Lower lobe of right lung (tissue), 2 donors: ENCODE results near the gene GPR39. TPM values are rescaled to one million over a fixed set of nuclear protein-coding genes. Genes with fewer than 3 reads are reported as not detected.
A peak's percentile ranks its signal among the peaks of the same experiment; 100 is the strongest.

ENCODE experiments used
- ATAC-seq, 2 donors: fragments of 200-7000 bp; cut with Tn5 transposase; one replicate each; pipeline ENCODE4 v1.9.1; 2020 to 2022; ENCODE audit warnings: mild to moderate bottlenecking in 2 of 2, moderate library complexity in 2 of 2
- DNase-seq: peaks from one replicate; pipeline ENCODE4 v3.0.0-alpha.2; 2020
- H3K27ac ChIP-seq: fragments of 200-600 bp; one replicate; pipeline ENCODE4 v1.8.0; 2022
- H3K27me3 ChIP-seq: fragments of 200-600 bp; one replicate; pipeline ENCODE4 v1.8.0; 2022; ENCODE audit warnings: low read depth
- H3K36me3 ChIP-seq: fragments of 200-600 bp; one replicate; pipeline ENCODE4 v1.8.0; 2022; ENCODE audit warnings: mild to moderate bottlenecking
- H3K4me1 ChIP-seq: fragments of 200-600 bp; one replicate; pipeline ENCODE4 v1.8.0; 2022
- H3K4me3 ChIP-seq: fragments of 200-600 bp; one replicate; pipeline ENCODE4 v1.8.0; 2022; ENCODE audit warnings: mild to moderate bottlenecking
- H3K9me3 ChIP-seq: fragments of 200-600 bp; one replicate; pipeline ENCODE4 v1.8.0; 2022
- intact Hi-C: fragments of 100-400 bp; cut with DNase I; formaldehyde crosslinking; loops from one replicate; pipeline ENCODE4 v1.11.0; 2022
- total RNA-seq: library from RNA; stranded (reverse); fragmentation: NEBNext Ultra II Directional; extraction: Animal tissue kit (Norgen Biotek cat#: 25700); gene quantifications from one replicate; pipeline ENCODE4 v1.2.1, GENCODE V29; 2021
- TF ChIP-seq, protein P1 (sequence below): fragments of 200-600 bp; IDR thresholded peaks from one replicate; pipeline ENCODE4 v1.8.0; 2022; ENCODE audit warnings: antibody characterized with exemption, mild to moderate bottlenecking
- donor health status: DM: no; HTN: yes; CAD: no; lungs with severe emphysema.

The GPR39 gene
- total RNA-seq, 1 donor from 2014 or later: 11.2 TPM

DNA sequence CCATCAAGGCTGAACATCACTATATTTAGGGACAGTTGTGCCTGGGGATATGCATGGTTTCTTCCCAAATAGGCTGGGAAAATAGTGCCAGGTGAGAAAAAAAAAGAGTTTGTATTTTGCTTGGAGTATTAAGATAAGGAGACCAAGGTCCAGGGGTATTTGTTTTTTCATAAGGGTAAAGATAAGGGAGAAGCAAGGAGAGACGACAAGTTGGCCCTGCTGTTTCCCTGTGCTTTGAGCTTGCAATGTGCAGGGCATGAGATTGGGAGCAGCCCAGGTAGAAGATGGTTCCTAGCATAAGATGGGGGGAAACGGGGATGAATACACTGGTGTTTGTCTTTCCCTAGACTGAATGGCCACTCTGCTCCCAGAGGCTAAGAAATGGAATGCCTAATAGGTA lies 8.8 kb upstream of the GPR39 start:
- Histone ChIP-seq H3K4me1 (no peaks in the 10 kb centered on the region), H3K4me3 (no peak overlapping the region), H3K27me3 (no peaks in the 10 kb centered on the region), H3K27ac (no peak overlapping the region), H3K9me3 (no peaks in the 10 kb centered on the region), H3K36me3 (no peaks in the 10 kb centered on the region)
- DNase-seq (no peak), ATAC-seq (no peak)
- intact Hi-C loops: no loop called here
- TF ChIP-seq, protein P1, sequence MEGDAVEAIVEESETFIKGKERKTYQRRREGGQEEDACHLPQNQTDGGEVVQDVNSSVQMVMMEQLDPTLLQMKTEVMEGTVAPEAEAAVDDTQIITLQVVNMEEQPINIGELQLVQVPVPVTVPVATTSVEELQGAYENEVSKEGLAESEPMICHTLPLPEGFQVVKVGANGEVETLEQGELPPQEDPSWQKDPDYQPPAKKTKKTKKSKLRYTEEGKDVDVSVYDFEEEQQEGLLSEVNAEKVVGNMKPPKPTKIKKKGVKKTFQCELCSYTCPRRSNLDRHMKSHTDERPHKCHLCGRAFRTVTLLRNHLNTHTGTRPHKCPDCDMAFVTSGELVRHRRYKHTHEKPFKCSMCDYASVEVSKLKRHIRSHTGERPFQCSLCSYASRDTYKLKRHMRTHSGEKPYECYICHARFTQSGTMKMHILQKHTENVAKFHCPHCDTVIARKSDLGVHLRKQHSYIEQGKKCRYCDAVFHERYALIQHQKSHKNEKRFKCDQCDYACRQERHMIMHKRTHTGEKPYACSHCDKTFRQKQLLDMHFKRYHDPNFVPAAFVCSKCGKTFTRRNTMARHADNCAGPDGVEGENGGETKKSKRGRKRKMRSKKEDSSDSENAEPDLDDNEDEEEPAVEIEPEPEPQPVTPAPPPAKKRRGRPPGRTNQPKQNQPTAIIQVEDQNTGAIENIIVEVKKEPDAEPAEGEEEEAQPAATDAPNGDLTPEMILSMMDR: no peak

DNA sequence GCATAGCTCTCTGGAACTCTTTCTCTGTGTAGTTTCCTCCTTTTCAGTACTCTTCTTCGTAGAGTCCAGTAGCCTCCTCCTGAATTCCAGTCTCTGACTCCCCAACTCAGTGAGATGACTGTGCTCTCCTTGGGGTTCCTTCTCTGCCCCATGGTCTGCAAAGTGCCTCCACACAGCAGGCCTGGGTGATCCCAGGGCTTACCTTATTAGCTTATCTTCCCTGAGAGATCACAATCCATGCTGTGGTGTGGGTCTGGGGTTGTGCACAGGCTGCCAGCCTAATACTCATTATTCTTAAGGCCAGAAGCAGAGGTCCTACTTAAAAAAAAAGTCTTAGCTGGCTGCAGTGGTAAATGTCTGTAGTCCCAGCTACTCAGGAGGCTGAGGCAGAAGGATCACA lies 4.6 kb upstream of the GPR39 start:
- Histone ChIP-seq H3K27me3 (peaks cover 6% of the 10 kb centered on the region), H3K36me3 (no peaks in the 10 kb centered on the region), H3K9me3 (no peaks in the 10 kb centered on the region), H3K4me1 (peaks cover 18% of the 10 kb centered on the region), H3K4me3 (no peak overlapping the region), H3K27ac (no peak overlapping the region)
- ATAC-seq (no peak), DNase-seq (no peak)
- intact Hi-C loops: no loop called here
- TF ChIP-seq, protein P1: no peak

DNA sequence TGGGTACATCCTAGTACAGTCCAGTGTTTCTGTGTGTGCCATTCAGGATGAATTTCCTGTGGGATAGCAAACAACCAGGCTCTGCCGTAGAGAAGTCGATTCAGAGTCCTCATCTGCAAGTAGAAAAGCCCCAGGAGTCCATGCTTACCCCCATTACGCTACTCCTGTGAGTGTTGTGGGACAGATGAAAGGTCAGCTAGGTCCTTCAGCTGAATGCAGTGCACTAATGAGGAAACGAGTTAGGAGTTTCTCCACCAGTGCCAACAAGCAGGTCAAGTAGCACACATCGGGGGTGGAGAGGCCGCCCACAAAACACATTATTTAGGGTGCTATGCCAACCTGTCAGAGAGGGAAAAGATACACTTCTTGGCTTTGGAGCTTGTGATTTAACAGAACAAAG lies 2.5 kb upstream of the GPR39 start:
- Histone ChIP-seq H3K27me3 (peaks cover 6% of the 10 kb centered on the region), H3K27ac (no peak overlapping the region), H3K9me3 (no peaks in the 10 kb centered on the region), H3K4me3 (no peak overlapping the region), H3K36me3 (no peaks in the 10 kb centered on the region), H3K4me1 (peaks cover 19% of the 10 kb centered on the region)
- DNase-seq (no peak), ATAC-seq (no peak)
- TF ChIP-seq, protein P1: no peak
- intact Hi-C loops: no loop called here

DNA sequence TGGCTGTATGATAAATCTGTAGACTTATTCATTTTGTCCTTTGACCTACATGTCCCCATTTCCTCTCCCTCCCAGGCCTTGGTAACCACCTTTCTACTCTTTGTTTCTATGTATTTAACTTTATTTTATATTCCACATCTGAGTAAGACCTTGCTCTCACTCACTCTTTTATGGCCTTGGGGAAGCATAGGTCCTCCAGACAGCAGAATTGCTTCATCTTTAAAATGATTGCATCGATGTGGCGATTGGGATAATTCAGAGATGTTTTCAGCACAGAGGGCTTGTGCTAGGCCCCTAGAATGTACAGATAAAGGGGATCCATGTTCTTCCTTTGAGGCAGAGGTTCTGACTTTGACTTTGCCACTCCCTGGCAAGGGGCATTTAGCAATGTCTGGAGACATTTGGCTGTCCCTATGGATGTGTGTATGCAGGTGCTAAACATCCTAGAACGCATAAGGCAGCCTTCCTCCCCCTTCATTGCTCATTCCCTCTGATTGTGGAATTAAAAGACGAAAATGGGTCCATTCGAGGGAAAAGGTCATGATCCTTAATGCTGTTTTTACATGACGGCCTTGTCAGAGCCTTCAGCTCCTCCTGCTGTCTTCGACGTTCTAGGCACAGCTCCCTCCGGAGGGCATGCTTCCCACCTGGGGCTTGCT lies 1.2 kb upstream of the GPR39 start:
- ATAC-seq (no peak), DNase-seq (no peak)
- TF ChIP-seq, protein P1: no peak
- Histone ChIP-seq H3K27ac (peak overlapping the region; percentile 89), H3K4me3 (peak overlapping the region; percentile 63), H3K36me3 (no peaks in the 10 kb centered on the region), H3K4me1 (peaks cover 19% of the 10 kb centered on the region), H3K27me3 (peaks cover 6% of the 10 kb centered on the region), H3K9me3 (no peaks in the 10 kb centered on the region)
- intact Hi-C loops: no loop called here

DNA sequence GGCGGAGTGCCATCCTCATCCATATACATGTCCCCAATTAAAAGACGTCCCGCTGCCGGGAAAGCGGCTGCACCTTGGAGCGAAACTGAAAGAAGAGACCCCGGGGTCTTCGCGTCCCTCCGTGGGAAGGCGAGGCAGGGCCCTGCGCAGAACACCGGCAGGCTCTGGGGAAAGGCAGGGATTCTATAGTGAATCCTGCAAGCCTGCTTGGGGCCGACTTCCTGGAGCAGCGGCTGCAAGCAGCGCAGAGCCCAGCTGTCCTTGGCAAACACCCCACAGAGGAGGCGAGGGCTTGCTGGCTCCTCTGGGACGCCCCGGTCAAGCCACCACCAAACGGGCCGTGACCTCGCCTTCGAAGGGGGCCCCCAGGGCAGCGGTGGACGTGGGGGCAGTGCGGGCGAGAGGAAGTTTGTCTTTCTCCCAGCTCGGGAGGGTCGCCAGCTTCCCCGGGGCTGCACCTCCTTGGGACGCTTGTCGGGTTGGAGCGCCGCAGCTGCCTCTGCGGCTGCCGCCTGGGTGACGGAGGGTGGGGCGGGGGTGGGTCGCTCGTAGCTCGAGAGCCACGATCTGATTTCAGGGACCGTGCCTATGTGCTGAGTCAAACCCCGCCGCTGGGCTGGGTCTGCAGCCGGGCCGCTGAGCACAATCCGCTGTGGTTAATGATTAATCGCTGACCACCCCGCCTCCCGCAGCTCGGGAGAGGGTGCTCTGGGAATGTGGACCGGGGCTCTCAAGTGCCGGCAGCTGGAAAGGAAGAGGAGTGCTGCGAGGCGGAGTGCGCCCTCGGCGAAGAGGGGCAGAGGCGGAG lies 486 bp upstream of the GPR39 start:
- intact Hi-C loops: no loop called here
- TF ChIP-seq, protein P1: no peak
- H3K27me3 ChIP-seq: peaks cover 6% of the 10 kb centered on the region

More for the DNA sequence above, 486 bp upstream of the GPR39 start:
- DNase-seq (peak; percentile 94), ATAC-seq (peak; percentile 94 to 96)
- Histone ChIP-seq H3K4me1 (peaks cover 19% of the 10 kb centered on the region), H3K36me3 (no peaks in the 10 kb centered on the region), H3K9me3 (no peaks in the 10 kb centered on the region), H3K4me3 (peak overlapping the region; percentile 63), H3K27ac (peak overlapping the region; percentile 89)
